ENCODE data around the gene ITGAE. TPM values are rescaled to one million over a fixed set of nuclear protein-coding genes. Genes with fewer than 3 reads are reported as not detected.
A peak's percentile ranks its signal among the peaks of the same experiment; 100 is the strongest.
"Not testable (repeated sequence)": the region's sequence is repeated elsewhere in the genome, so short reads cannot be mapped to it uniquely, and the experiment has no call there.

The ITGAE gene, protein sequence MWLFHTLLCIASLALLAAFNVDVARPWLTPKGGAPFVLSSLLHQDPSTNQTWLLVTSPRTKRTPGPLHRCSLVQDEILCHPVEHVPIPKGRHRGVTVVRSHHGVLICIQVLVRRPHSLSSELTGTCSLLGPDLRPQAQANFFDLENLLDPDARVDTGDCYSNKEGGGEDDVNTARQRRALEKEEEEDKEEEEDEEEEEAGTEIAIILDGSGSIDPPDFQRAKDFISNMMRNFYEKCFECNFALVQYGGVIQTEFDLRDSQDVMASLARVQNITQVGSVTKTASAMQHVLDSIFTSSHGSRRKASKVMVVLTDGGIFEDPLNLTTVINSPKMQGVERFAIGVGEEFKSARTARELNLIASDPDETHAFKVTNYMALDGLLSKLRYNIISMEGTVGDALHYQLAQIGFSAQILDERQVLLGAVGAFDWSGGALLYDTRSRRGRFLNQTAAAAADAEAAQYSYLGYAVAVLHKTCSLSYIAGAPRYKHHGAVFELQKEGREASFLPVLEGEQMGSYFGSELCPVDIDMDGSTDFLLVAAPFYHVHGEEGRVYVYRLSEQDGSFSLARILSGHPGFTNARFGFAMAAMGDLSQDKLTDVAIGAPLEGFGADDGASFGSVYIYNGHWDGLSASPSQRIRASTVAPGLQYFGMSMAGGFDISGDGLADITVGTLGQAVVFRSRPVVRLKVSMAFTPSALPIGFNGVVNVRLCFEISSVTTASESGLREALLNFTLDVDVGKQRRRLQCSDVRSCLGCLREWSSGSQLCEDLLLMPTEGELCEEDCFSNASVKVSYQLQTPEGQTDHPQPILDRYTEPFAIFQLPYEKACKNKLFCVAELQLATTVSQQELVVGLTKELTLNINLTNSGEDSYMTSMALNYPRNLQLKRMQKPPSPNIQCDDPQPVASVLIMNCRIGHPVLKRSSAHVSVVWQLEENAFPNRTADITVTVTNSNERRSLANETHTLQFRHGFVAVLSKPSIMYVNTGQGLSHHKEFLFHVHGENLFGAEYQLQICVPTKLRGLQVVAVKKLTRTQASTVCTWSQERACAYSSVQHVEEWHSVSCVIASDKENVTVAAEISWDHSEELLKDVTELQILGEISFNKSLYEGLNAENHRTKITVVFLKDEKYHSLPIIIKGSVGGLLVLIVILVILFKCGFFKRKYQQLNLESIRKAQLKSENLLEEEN
- 9.1 and 20.3 TPM in 2 replicates for total RNA-seq

DNA sequence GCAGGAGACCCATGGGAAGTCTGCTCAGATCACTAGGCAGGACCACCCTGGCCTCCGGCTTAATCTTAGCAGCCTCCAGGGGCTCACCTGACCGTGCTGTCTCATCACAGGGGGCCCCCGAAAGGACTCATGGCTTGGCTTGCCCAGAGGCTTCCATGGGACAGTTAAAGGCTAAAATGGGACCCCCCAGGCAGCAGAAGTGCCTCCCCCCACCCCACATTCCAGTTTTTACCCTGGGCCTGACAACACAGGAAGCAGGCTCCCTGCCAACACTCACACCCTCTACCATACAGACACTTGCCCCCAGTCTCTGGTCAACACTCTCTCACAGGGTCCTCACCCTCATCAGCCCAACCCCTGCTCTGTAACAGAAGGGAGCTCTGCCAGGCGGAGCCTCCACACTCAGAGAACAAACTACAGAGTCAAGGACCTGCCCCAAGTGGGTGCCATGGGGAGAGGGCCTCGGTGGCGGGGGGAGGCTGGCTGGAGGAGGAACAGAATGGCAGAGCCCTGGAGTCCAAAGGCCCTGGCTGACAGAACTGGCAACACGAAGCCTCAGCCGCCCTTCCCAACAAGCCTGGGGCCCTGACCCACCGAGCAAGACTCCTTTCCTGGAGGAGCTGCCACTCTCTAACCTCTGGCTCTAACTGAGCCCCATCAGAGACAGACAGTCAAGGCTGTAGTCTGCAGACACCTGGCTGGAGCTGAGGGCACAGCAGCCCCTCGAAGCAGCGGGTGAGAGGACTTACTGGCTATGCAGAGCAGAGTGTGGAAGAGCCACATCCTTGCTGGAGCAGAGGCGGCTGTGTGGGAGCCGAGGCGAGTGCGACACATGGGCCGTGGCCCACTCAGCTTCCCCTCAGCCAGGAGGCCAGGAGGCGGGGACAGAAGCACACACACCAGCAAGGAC, at the start of gene ITGAE:
Gene ITGAE, minus strand, starts transcription at position 827 of the 910 bp plus-strand sequence. Its CDS starts 44 bp downstream, at position 783.
- DNase-seq (ENCODE audit: low read depth in 2 of 2), result no peak

DNA sequence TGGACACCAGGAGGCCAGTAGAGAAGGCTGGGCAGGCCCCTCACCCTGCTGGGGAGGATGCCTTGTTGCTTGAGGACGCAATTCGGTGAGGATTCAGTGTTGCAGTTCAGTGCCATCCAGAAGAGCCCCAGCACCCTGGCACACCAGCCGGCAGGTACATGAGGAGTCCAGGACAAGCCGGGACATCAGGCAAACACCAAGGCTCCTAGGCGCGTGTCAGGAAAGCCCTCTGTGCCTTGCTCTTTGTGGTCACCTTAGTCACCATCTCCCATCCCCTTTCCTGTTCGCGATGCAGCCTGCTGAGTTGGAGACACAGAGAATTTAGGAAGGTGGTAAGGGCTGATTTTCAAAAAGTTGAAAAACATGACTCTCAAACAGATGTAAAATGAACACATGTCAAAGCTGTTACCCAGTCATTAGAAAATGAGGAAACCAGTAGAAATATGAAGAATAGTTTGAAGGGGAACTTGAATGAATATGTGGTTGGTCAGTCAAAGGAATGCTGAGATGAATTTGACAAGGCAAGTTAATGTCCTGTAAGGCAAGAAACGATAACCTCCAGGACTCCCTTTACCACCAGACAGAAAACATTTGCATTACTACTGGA, 47.3 kb upstream of the ITGAE start:
- no peak for DNase-seq (ENCODE audit: low read depth in 2 of 2)

DNA sequence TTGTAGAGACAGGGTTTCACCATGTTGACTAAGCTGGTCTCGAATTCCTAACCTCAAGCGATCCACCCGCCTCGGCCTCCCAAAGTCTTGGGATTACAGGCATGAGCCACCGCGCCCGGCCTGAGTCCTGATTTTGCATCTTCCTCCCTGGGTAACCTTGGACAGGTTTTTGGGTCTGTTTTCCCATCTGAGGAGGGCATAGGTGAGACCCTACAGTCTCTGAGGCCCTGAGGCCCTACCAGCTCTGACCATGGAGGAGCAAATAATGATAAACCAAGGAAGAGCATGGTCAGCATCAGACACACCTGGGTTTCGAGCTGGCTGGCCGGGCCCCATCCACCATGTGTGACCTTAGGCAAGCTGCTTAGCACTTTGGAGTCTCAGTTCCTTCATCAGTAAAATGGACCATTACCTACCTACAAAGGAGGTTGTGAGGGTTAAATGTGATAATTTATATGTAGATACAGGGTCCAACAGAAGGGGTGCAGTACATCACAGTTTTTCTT, 46.2 kb upstream of the ITGAE start:
- no peak for DNase-seq (ENCODE audit: low read depth in 2 of 2)

DNA sequence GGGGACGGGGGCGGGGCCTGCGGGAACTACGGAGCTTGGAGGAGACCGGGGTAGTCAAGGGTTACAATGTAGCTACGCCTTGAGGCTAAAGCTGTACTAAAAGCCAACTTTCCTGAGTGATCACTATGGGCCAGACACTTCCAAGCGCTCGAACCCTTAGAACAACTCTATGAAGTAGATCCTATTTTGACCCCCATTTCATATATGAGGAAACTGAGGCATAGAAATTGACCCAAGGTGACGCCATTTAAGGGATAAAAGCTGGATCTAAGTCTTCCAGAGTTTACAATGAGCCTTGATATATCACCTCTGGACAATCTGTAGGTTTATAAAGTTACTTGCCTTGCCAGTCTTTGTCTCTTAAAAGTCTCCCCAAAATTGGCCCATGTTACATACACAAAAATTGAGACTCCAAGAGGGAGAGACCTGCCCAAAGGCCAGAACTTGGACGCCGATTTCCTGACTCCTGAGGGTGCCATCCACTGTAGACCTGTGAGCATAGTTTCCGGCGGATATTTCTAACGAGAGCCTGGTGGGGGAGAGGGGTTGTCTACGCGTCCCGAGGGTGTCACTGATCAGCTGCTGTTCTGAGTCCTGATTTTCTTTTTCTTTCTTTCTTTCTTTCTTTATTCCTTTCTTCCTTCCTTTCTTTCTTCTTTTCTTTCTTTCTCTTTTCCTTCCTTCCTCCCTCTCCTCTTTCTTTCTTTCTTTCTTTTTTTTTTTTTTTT, 45.6 kb upstream of the ITGAE start:
- no peak for DNase-seq (ENCODE audit: low read depth in 2 of 2)

DNA sequence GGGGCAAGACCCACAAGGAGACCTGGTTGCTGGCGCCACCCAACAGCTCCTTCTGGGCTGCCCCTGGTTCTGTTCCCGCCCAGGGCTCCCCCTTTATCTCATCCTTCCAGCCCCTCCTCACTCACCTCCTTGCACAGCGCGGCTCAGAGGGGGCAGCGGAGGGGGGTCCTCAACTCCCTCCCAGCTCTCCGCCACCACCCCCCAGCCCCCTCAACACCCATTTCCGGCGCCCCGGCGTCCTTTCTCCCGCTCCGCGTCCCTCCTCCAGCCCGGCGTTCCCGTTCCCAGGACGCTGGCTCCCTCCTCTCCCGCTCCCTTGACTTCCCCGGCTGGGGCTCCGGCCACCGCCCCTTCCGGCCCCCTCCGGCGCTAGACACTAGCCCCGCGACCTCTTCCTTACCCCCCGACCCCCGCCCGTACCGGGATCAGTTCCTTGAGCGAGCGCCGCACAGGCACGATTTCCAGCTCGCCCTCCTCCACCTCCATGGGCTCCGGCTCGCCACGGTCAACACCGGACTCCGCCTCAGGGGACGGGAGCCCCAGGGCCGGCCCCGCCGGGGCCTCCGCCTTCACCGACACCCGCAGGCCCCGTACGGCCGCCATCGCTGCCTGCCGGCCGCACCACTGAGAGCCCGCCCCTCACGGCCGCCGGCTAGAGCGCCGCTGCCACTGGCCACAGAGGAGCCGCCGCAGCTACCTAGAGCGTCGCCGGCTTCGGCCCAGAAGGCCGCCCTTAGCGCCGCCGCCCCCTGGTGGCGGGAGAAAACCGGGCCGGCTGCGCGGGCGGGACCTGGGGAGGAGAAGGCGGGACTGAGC, 44.8 kb upstream of the ITGAE start, which contains the start of gene NCBP3:
Gene NCBP3, minus strand, starts transcription at position 626 of the 816 bp plus-strand sequence. Its CDS starts 23 bp downstream, at position 603.
- peak; percentile 83 to 95 for DNase-seq (ENCODE audit: low read depth in 2 of 2)

DNA sequence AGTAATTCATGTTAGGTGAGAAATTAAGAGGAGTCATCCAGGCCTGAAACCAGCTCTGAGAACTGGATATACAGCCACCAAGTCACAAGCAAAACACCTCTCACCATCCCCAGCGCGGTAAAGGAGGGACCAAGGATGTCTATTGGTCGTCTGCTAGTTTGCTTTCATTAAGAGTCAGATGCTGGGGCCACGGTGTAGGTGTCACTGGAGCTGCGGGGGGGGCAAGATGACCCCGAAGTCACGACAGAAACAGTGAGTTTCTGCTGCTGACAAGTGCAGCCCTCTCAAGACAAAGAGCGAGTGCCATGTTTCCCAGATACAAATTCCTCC, 44.3 kb upstream of the ITGAE start:
- DNase-seq (ENCODE audit: low read depth in 2 of 2), result peak in 1 of 2 donors; percentile 17

DNA sequence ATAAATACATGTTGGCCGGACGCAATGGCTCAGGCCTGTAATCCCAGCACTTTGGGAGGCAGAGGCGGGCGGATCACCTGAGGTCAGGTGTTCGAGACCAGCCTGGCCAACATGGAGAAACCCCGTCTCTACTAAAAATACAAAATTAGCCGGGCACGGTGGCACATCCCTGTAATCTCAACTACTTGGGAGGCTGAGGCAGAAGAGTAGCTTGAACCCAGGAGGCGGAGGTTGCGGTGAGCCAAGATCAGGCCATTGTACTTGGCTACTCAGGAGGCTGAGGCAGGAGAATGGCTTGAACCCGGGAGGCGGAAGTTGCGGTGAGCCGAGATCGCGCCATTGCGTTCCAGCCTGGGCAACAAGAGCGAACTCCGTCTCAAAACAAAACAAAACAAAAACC, 43.6 kb upstream of the ITGAE start:
- not testable (repeated sequence) for DNase-seq (ENCODE audit: low read depth in 2 of 2)

DNA sequence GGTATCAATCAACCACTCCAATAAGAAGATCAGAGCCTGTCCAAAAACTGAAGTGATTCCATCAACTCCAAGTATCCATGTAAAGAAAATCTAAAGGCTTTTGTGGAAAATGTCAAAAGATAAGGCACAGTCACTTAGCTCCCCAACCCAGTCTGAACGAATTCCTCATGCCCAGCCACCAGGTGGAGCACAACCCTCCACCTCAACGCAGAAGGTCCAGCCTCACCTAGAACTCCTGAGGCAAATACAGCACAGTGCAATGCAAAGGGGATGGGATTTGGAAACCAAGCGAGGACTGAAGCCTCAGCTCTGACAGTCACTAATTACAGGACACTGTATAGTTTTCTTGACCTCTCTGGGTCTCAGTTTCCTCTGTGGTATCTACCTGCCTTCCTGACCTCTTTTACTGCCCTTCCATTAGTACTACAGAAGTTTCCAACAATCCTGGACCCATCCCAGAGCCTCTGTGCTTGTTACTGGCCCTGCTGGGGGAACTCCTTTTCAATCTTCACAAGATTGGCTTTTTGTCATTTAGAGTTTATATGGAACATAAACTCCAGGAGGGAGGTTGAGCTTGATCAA, 43.0 kb upstream of the ITGAE start:
- peak; percentile 35 to 56 for DNase-seq (ENCODE audit: low read depth in 2 of 2)

DNA sequence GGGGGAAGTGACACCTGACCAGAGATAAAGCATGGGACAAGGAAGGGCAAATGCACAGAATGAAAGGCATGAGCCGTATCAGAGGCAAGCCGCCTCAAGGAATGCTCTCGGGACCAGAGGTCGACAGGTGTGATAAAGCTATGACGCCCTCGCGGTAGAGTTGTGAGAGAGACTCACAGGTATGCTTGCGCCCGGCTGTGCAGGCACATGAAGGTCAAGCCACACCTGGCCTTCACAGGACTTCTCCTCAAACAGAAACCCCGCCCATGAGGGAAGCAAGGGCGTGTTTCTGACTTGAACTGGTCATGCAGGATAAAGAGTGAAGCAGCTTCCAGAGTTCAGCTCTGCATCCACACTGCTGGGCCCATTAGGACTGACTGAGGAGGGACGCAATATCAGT, 37.2 kb upstream of the ITGAE start:
- DNase-seq (ENCODE audit: low read depth in 2 of 2), result no peak

DNA sequence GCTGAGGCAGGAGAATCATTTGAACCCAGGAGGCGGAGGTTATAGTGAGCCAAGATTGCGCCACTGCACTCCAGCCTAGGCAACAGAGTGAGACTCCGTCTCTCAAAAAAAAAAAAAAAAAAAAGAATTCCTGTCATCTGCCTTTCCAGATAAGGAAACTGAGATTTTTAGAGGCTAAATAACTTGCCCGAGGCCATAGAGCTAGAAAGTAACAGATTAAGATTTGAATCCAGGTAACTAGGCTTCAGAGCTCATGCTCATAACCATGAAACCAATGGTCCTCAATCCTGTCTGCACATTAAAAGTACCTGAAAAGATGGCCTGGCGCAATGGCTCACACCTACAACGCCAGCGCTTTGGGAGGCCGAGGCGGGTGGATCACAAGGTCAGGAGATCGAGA, 35.6 kb upstream of the ITGAE start:
- DNase-seq (ENCODE audit: low read depth in 2 of 2), result no peak

DNA sequence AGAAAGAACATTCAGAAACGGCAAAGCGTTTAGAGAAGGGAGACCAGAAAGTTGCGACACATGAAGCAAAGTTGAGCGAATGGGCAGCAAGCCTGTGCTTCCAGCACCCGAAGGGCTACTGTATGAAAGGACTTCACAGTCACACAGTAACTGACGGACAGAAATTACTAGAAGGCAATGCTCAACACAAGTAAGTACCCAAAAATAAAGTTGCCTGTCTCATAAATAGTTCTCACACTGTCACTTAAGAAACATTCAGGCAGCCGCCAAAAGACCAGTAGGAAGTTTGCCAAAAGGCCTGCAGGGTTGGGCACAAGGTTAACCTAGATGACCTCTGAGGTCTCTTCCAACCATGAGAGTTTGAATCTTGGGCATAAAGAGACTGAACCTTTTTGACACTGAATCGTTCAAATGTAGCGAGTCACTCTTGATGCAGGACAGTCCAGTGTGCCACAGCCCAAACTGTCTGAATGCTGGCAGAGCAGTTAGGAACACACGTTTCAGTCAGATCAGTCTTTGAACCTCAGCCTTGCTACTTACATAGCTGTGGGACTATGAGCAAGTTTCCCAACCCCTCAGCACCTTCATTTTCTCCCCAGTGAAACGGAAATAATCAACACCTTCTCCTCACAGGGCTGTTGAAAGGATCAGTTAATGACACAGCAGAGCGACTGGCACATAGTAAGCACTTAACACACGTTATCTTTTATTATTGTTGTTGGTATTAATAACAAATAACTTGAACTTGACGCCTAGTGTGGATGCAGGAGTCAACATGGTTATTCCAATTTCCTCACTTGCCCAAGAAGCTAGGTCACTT, 34.6 kb upstream of the ITGAE start:
- no peak for DNase-seq (ENCODE audit: low read depth in 2 of 2)

DNA sequence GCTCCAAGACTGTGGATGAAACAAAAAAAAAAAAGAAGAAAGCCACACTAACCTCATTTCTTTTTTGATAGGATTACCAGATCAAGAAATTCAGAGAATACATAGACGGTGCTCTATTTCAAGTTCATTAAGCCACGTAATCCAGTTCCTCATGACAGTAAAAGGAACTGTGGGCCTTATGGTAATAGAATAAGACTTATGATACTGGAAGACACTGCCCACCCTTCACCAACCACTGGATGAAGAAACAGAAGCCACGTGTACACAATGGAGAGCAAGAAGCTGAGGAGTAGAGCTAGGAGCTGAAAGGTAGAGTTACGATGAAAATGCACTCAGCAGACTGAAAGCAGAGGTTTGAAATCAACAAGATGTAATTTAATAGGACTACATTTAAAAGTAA, 33.8 kb upstream of the ITGAE start:
- DNase-seq (ENCODE audit: low read depth in 2 of 2), result no peak

DNA sequence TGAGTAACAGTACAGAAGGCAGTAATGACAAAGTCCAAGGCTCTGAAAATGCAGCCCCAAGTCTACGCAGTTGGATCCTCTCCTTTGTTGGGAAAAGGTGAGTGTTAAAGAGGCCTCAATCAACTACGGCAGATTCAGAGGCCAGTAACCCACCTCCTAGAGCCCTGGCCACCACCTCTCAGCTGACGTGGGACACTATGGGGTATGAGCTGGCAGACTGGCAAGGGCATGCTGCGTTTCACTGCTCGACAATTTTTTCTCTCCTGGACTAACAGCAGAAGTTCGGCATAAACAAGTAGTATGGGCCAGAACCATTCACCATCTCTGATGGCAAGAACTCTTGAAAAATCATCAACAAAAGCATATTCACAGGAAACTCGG, 27.9 kb upstream of the ITGAE start:
- no peak for DNase-seq (ENCODE audit: low read depth in 2 of 2)

DNA sequence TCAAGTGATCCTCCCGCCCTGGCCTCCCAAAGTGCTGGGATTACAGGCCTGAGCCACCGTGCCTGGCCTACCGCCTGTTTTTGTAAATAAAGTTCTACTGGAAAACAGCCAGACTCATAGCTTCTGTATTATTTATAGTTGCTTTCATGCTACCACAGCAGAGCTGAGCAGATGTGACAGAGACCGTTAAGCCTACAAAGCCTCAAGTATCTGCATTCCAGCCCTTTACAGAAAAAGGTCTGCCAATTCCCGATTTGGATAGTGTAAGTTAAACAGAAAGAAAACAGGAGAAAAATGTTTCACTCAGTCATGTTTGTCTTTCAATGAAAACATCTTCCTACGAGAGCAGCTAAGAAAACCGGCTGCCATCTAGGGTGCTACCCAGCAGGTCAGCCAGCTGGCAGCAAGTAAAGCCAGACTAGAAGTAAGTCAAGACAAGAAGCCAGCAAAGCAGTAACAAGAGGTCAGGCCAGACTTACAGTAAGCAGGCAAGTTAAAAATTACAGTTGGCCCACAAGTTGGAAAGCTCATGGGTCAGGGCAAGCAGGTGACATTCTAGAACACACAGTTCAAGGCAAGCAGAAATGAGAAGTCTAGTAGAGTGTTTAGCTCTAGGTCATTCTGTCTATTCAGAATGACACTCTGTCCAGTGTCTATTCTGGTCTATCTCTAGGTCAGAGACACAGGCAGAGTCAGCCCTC, 27.3 kb upstream of the ITGAE start:
- DNase-seq (ENCODE audit: low read depth in 2 of 2), result no peak

DNA sequence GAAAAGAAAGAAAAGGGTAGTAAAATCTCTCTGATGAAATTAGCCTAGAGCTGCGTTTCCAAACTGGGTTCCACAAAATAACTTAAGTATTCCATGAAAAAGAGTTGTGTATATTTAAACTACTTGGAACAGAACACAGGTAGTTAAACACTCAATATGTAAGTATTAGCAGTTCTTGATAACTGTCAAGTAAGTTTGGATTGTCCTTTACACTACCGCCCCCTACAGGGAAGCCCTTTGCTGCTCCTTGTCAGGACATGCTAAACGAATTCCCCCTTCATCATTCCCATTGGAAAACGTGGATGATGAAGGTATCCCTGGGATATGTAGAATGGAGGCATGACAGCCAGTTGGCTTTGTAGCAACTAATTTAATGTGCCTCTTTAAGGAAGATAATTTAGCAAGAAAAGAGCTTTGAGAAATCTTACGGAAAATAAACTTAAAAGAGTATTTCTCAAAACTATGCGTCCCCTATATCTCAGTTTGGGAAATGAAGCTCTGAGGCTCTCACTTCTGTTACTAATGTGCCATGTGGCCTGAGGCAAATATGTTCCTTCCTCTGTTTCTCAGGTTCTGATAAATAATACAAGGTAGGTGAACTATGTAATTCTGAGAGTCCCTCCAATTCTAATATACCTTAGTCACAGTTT, 26.3 kb upstream of the ITGAE start:
- peak; percentile 74 to 84 for DNase-seq (ENCODE audit: low read depth in 2 of 2)

DNA sequence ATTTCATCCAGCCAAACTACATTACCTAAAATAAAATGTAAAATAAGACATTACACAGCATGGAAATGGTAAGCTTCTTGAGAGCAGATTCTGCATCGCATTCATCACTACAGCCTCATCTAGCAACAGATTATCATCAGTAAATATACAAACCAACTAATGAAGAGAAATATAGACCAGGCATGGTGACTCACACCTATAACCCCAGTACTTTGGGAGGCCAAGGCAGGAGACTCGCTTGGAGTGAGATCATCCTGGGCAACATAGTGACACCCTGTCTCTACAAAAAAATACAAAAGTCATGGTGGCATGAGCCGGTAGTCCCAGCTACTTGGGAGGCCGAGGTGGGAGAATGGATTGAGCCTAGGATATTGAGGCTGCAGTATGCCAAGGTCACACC, 25.2 kb upstream of the ITGAE start:
- no peak for DNase-seq (ENCODE audit: low read depth in 2 of 2)

Data from dermis microvascular lymphatic vessel endothelial cell (primary cell).